GM12891 (cell line): ENCODE results near the gene CIAO3.

Experiments
- DNase-seq: peaks from one replicate; pipeline ENCODE4 v3.0.0; 2011; ENCODE audit warnings: low spot score; ENCODE audit not compliant: insufficient read length
- FAIRE-seq: peaks from 2 replicates; lab custom pipeline; 2011; peaks lifted over from hg19 to GRCh38; lab: Jason Lieb, UNC
- PAX5 ChIP-seq: IDR thresholded peaks from 2 replicates; pipeline ENCODE4 v1.6.1; 2011; ENCODE audit warnings: low read length, moderate library complexity, mild to moderate bottlenecking; ENCODE audit not compliant: insufficient read depth, severe bottlenecking
- POLR2A ChIP-seq: IDR thresholded peaks from 2 replicates; pipeline ENCODE4 v1.6.1; 2011; ENCODE audit warnings: low read depth, low read length, control low read depth
- POLR2AphosphoS5 ChIP-seq: IDR thresholded peaks from 2 replicates; pipeline ENCODE4 v1.6.1; 2011; ENCODE audit warnings: low read depth, low read length, control low read depth
- POU2F2 ChIP-seq: IDR thresholded peaks from 2 replicates; pipeline ENCODE4 v1.6.1; 2011; ENCODE audit warnings: low read depth, mild to moderate bottlenecking, control low read depth, low read length, moderate library complexity
- SPI1 ChIP-seq: IDR thresholded peaks from 2 replicates; pipeline ENCODE4 v1.6.1; 2011; ENCODE audit warnings: low read depth, low read length, control low read depth
- TAF1 ChIP-seq: IDR thresholded peaks from 2 replicates; pipeline ENCODE4 v1.6.1; 2011; ENCODE audit warnings: low read depth, low read length, control low read depth

Gene CIAO3

DNA sequence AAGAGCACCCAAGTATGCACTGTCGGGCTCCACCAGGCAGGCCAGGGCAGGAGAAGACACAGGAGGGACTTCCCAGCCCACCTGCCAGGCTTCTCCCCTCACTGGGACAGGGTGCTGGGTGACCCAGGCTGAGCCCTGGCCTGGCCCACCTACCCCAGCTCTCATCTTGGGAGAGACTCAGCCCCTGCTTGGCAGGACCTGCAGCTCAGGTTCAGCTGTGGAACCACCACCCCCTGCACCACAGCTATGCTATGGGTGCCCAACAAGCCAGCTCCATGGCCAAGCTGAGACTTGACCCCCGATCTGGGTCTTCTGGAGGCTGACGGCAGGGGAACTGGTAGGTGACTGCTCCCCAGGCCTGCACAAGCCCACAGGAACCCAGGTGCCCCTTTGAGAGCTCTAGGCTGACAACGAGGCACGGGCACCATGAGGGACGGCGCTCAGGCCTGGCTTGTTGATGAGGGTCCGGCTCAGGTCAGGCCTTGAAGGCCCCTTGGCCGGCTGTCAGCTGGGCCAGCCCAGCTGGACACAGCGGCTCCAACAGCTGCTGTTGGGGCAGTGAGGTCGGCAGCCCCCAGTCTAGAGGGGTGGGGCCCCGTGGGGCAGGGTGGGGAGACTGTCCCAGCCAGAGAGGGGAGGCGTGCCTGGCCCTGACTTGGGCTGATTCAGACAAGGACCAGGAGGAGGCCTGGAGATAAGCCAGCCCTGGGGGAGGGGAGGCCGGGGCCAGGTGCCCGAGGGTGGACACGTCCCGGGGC lies 42.8 kb upstream of the CIAO3 start:
- TF ChIP-seq POU2F2 (no peak), POLR2AphosphoS5 (no peak), POLR2A (no peak), PAX5 (no peak), TAF1 (no peak), SPI1 (no peak)
- DNase-seq (no peak), FAIRE-seq (no peak)

DNA sequence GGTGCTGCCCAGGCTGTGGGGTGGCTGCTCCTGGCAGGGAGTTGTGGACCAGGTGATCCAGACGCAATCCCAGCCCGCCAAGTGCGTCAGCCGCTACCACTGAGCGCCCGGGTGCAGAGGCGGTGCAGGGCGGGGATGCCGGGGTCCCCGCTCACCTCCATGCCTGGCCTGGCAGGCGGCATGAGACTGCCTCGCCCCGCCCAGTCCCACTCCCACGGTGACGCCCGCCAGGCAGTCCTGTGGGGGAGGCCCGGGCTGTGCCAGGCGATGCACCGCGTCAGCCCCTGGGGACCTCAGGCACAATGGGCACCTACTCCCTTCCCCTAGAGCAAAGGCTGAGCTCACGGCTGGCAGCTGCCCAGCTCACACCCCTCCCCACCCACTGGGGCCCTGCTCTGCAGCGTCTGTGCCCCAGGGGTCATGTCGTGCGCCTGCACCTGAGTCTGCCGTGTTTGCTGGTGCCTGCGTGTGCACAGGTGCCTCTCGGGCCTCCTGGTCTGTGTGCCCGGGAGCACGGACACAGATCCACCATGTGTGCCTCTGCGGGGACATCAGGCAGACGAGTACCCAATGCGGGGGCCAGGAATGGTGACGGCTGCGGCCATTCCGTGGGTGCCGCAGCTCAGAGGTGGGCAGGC lies 42.1 kb upstream of the CIAO3 start:
- TF ChIP-seq TAF1 (no peak), POU2F2 (no peak), PAX5 (no peak), SPI1 (no peak), POLR2A (no peak), POLR2AphosphoS5 (no peak)
- no peak for FAIRE-seq
- no peak for DNase-seq

DNA sequence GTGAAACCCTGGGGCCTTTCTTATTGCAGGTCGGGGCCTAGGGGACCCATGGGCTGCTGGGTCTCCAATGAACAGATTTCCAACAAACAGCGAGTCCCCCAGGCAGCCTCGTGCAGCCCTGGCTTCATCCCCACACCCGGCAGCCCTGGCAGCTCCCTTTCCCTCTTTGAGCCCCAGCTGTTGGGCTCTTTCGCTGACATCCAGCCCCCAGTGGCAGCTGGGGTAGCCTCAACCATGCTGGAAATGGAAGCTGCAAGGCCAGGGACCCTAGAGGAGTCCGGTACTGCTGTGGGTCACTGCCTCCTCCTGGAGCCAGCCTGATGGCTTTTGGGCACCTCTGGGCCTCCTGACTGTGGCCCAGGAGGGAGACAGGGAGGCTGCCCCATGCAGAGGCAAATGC lies 41.5 kb upstream of the CIAO3 start:
- FAIRE-seq (no peak), DNase-seq (no peak)
- no peak for TF ChIP-seq PAX5
- TF ChIP-seq TAF1, result no peak
- TF ChIP-seq SPI1, result no peak
- no peak for TF ChIP-seq POLR2AphosphoS5
- no peak for TF ChIP-seq POU2F2

DNA sequence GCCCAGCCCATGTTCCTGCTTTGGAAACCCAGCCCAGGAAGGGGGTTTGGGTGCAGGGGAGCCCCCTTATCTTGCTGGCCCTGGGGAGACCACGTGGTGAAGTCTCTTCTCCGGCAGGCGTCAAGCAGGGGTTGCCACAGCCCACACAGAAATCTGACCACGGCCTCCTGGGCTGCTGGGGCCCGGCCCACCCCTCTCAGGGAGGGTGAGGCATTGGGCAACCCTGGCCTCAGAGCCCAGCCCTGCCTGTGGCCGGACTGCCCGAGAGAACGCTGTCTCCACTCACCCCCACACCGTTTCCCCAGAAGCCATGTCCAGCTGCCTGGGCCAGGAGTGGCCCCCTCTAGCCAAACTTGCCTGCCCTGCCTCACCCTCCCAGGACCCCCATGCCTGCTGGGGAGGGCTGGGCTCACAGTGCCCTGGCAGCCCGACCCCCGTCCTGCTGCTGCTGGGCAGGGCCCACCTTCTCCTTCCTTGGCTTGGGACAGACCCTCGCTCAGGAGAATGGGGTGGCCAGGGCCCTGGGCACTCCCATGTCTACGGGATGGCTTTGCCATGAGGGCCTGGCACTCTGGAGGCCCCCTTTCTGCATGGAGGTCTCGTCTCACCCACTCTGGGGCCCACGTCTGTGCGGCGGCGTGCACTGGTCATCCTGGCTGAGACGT lies 40.7 kb upstream of the CIAO3 start:
- no peak for FAIRE-seq
- no peak for DNase-seq
- TF ChIP-seq TAF1 (no peak), POU2F2 (no peak), PAX5 (no peak)

DNA sequence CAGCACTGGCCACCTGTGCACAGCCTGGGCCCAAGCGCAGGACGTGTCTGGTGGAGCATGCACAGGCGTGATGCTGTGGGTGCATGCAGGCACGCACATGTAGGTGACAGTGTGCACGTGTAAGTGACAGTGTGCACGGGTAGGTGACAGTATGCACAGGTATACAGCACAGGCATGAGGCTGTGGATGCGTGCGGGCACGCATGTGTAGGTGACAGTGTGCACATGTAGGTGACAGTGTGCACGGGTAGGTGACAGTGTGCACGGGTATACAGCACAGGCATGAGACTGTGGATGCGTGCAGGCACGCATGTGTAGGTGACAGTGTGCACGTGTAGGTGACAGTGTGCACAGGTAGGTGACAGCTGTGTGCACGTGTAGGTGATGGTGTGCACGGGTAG lies 39.5 kb upstream of the CIAO3 start:
- TF ChIP-seq POLR2A (no peak), POU2F2 (no peak), SPI1 (no peak), POLR2AphosphoS5 (no peak), TAF1 (no peak), PAX5 (no peak)
- FAIRE-seq, result no peak
- no peak for DNase-seq

DNA sequence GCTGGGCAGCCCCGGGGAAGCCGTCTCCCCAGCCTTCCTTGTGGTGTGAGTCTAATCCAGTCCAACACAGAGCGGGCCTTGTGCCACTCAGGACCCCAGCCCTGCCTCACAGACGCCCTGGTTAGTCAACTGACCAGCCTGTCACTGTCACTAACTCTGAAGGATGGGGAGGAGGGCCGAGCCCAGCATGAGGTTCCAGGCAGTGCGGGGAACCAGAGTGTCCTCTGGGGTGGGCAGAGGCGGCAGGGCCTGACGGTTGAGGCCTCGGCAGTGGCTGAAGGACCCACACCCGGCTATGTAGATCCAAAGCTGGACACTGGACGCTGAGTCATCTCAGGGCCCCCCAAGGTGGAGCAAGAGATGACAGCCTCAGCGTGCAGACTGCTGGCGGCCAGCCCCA lies 38.8 kb upstream of the CIAO3 start:
- DNase-seq (no peak), FAIRE-seq (no peak)
- TF ChIP-seq POLR2AphosphoS5, result no peak
- no peak for TF ChIP-seq POLR2A
- TF ChIP-seq PAX5, result no peak
- no peak for TF ChIP-seq POU2F2
- TF ChIP-seq SPI1, result no peak
- TF ChIP-seq TAF1, result no peak

DNA sequence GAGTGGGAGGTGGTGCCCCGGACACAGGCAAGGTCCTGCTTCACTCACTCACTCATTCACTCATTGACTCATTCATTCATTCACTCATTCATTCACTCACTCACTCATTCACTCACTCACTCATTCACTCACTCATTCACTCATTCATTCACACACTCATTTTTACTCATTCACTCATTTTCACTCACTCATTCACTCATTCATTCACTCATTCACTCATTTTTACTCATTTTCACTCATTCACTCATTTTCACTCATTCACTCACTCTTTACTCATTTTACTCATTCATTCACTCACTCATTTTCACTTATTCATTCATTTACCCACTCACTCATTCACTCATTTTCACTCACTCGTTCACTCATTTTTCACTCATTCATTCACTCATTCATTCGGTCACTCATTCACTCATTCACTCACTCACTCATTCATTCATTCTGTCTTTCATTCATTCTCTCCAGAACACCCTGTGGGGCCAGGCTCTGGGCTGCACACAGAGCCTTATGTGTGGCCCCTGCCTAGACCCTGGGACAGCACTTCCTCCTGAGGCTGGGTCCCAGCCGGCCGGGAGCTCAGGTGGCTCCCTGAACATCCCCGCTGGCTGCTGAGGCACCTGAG lies 38.2 kb upstream of the CIAO3 start:
- no peak for FAIRE-seq
- TF ChIP-seq POLR2A, result no peak
- no peak for DNase-seq

DNA sequence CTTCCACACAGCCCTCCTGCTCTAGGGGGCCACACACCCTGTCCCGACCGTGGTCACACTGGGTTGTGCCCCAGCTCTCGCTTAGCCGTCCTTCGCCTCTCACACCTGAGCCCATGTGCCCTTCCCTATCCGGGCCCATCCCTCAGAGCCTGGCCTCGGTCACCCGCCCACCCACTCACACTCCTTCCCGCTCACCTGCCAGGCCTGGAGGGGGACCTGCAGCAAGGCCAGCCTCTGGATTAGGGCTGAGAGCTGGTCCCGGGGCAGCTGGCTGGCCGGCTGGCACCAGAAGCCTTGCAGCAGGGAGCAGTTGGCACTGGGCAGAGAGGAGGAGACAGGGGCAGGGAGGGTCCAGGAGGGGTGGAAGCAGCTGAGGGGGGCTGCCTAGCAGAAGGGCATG lies 37.6 kb upstream of the CIAO3 start:
- no peak for FAIRE-seq
- DNase-seq, result no peak
- TF ChIP-seq POLR2A, result no peak
- TF ChIP-seq POLR2AphosphoS5, result no peak
- TF ChIP-seq POU2F2, result no peak
- TF ChIP-seq PAX5, result no peak
- TF ChIP-seq SPI1, result no peak
- TF ChIP-seq TAF1, result no peak

DNA sequence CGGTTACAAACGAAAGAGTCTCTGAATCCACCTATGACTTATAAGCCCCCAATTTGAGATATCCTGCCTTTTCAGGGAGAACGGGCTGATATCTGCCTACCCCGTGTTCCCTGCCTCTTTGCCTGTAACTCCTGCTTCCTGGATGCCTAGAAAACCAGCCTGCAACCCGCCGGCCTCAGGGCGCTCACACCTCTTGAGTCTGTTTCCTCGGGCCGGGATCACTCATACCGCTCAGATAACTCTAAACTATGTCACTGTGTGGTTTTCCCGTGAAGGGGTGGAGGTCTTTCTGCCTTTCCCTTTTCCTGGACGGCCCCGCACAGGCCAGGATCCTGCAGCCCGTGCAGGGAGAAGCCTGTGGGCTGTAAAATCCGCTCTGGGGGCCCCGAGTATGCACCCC lies 37.0 kb upstream of the CIAO3 start:
- no peak for DNase-seq
- no peak for FAIRE-seq
- TF ChIP-seq POU2F2, result no peak
- TF ChIP-seq SPI1, result no peak
- no peak for TF ChIP-seq POLR2AphosphoS5
- TF ChIP-seq POLR2A, result no peak
- TF ChIP-seq PAX5, result no peak
- TF ChIP-seq TAF1, result no peak
